ENCODE results near the gene TUBGCP3.
"Not testable (repeated sequence)": the region's sequence is repeated elsewhere in the genome, so short reads cannot be mapped to it uniquely, and the experiment has no call there.

The TUBGCP3 gene

DNA sequence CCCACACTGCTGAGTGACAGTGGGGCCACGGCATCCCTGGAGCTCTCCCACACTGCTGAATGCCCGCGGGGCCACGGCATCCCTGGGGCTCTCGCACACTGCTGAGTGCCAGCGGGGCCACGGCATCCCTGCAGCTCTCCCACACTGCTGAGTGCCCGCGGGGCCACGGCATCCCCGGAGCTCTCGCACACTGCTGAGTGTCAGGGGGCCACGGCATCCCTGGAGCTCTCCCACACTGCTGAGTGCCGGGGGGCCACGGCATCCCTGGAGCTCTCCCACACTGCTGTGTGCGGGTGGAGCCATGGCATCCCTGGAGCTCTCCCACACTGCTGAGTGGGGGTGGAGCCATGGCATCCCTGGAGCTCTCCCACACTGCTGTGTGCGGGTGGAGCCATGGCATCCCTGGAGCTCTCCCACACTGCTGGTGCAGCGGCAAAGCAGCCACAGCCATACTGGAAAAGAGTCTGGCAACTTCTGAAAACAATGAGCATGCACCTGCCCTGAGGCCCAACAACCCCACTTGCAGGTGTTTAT is 8.6 kb downstream of the TUBGCP3 start:
- in situ Hi-C loops (cut with HindIII; ENCODE audit: low sequenced_read_pairs), result no loop called here

DNA sequence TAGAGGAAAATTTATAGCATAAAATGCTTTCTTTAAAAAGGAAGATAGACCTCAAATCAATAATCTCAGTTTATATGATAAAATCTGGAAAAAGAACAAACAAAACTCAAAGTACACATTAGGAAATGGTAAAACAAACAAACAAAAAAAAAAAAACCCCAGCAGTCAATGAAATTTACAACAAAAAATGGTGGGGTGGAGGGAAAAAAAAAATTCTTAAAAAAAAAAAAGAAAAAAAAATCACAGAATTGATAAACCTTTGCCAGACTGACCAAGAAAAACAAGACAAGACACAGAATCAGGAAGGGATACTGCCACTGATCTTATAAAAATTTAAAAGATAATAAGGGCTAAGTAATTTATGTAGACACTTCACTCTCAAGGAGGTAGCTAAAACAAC is 11.2 kb downstream of the TUBGCP3 start:
- in situ Hi-C loops (cut with HindIII; ENCODE audit: low sequenced_read_pairs), result no loop called here

DNA sequence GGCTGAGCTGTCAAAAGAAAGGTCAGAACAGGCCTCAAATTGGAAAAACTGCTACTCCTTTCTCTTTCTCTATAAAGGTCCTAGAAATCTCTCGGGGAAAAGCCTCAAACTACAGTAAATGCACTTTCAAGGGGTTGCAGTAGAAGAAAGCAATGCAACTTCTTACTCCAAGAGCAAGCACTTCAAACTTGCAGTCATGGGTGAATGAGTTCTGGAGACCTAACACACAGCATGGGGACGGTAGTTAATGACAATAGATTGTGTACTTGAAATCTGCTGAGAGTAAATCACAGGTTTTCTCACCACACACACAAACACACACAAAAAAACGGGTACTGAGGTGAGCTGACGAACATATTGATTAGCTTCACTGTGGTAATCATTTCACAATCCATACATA is 11.8 kb downstream of the TUBGCP3 start:
- in situ Hi-C loops (cut with HindIII; ENCODE audit: low sequenced_read_pairs), result no loop called here

DNA sequence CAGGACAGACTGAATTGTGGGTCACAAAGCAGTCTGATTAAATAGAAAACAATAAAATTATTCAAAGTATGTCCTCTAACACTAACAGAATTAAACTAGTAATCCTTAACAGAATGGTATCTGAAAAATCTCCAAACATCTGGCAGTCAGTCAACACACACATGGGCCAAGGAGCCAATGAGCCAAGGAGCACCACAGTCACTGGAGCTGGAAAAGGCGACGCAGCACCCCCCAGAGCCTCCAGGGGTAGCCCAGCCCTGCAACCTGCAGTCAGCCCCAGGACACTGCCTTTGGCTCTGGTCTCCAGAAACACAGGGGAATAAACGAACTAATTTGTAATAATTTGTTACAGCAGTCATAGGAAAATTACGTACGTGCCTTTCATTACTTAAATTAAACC is 12.3 kb downstream of the TUBGCP3 start:
- in situ Hi-C loops (cut with HindIII; ENCODE audit: low sequenced_read_pairs), result no loop called here

GRCh38 chr13:112574834-112575613 is 12.9 kb downstream of the TUBGCP3 start:
- in situ Hi-C loops (cut with HindIII; ENCODE audit: low sequenced_read_pairs), result no loop called here

GRCh38 chr13:112574416-112574815 is 13.5 kb downstream of the TUBGCP3 start:
- in situ Hi-C loops (cut with HindIII; ENCODE audit: low sequenced_read_pairs), result no loop called here

DNA sequence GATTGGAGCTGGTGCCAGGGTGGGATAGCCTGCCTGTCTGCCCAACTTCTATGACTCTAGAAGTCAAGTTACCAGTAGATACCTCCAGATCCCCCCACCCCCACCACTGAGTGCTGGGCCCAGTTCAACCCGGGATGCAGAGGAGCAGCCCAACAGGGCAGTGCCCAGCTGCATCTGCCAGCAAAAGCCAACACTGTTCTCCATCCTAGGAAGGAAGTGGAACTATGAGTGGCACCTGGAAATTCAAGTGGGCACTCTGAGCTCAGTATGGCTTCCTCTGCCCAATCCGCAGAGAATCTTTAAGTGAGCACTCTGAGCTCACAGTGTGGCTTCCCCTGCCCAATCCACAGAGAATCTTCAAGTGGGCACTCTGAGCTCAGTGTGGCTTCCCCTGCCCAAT is 14.2 kb downstream of the TUBGCP3 start:
- in situ Hi-C loops (cut with HindIII; ENCODE audit: low sequenced_read_pairs), result no loop called here

- in situ Hi-C loops (cut with HindIII; ENCODE audit: low sequenced_read_pairs), result no loop called here
These were observed 15.6 kb downstream of the TUBGCP3 start for GRCh38 chr13:112572366-112572765.

- in situ Hi-C loops (cut with HindIII; ENCODE audit: low sequenced_read_pairs), result no loop called here
These were observed 18.1 kb downstream of the TUBGCP3 start for GRCh38 chr13:112569821-112570220.

DNA sequence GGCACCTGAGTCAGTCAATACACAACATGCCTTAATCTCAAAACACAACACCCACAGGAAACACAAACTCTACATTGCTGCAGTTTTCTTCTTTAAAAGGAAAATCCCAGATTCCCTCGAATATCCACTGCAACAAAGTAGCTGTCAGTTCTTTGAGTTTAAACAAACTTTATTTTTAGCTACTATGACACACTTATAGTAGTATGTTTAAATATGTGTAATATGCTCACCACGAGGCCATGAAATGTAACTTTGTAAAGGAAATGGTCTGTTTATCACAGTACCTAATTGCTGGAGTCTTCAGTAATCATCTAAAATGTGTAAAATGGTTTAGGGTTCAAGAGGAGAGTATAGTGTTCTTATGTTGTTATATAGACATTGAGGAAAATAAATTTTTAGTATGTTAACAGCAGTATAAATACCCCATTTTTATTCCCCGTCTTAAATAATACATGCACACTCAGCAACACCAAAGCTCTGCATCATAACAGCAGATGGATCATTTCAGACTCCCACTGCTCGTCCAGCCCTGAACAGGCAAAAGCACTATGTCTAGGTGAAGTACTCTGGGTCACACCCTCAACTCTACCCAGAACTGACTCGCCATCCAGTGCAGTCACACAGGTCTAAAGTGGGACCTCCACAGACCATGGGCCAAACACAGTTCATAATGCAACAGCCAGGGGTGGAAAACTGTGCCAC is 20.6 kb downstream of the TUBGCP3 start:
- in situ Hi-C loops (cut with HindIII; ENCODE audit: low sequenced_read_pairs), result no loop called here

DNA sequence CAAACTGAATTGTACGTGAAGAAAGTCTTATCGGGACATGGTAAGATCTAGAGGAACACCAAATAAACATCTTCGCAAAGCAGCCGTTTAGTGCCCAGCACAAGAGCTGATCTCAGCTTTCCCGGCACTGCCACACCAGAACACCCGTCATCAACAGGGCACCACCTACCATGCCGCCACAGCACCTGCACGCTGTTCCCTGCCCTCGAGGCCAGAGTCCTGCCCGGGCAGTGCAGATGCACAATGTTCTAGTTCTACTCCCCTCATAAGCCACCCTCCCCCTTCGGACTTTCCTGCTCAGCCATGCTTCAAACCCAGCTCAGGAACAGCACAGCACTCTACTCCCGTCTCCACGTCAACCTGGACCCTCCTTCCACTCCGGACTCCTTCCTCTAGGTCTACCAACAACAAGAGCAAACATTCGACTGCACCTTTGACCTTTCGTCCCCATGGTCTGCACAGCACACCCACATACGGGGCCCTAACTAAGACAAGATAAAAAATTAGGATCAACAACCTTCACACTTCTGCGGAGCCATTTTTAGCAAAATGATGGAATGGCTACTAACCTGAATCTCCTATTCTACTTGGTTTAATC is 25.1 kb downstream of the TUBGCP3 start:
- in situ Hi-C loops (cut with HindIII; ENCODE audit: low sequenced_read_pairs), result no loop called here

- in situ Hi-C loops (cut with HindIII; ENCODE audit: low sequenced_read_pairs), result no loop called here
These were observed 25.7 kb downstream of the TUBGCP3 start for GRCh38 chr13:112562254-112562653.

GRCh38 chr13:112561478-112561877 is 26.5 kb downstream of the TUBGCP3 start:
- in situ Hi-C loops (cut with HindIII; ENCODE audit: low sequenced_read_pairs), result no loop called here

- in situ Hi-C loops (cut with HindIII; ENCODE audit: low sequenced_read_pairs), result no loop called here
These were observed 29.1 kb downstream of the TUBGCP3 start for GRCh38 chr13:112558696-112559418.

- in situ Hi-C loops (cut with HindIII; ENCODE audit: low sequenced_read_pairs), result no loop called here
These were observed 31.4 kb downstream of the TUBGCP3 start for GRCh38 chr13:112556600-112556999.

GRCh38 chr13:112554214-112554850 is 33.6 kb downstream of the TUBGCP3 start:
- in situ Hi-C loops (cut with HindIII; ENCODE audit: low sequenced_read_pairs), result no loop called here

GRCh38 chr13:112548975-112549374 is 39.0 kb downstream of the TUBGCP3 start:
- in situ Hi-C loops (cut with HindIII; ENCODE audit: low sequenced_read_pairs), result not testable (repeated sequence)

DNA sequence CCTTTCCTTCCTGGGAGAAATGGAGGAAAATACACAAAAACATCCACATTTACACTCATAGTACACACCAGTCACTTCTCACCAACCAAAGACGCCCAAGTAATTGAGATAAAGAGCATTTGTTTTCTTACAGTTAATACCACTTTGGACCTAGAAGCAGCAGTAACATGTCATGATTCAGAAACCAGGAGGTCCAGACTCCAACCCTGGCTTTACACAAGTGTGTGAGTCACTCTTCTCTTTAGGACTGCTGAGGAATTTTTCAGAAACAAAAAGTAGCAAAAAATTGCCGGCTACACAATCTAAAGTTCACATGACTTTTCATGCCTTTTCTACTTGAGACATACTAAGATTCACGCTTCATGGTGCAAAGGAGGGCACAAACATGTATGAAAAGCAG is 42.1 kb downstream of the TUBGCP3 start:
- in situ Hi-C loops (cut with HindIII; ENCODE audit: low sequenced_read_pairs), result no loop called here

DNA sequence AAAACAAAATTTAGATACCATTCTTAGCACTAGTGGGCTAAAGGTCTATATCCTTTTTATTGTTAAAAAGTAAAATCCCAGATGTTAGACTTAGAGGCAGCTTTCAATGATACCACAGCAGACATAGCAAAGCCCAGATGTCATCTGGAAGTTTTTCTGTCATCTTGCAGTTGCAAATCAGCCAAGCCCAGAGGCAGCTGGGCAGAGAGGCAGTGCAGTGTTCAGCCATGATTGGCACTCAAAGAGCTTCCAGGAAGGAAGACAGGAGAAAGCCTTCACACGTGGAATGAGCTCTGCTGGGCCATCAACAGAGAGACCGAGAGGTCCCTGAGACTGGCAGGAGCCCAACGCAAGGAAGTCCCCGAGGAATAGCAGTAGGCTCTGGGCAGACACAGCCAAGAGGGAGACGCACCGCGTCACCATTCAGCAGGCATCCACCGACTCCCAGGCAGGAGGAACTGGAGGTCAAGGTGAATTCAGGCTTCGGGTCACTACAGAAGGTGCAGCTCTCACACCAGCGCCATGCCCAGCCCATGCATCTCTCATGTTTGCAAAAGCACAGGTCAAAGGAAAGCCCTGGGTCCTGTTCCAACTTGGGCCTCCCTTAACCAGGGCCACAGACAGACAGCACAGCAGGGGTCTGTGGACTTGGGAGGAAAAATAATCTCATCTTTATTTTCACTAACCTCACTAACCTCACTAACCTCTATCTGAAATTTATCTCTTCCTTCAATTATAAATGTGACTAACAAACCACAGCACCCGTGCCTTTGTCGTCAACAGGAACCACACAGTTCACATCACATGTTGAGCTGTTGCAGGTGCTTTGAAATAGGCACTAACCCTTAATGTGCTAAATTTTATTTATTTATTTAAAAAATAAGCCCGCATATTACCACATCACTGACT is 54.9 kb downstream of the TUBGCP3 start:
- in situ Hi-C loops (cut with HindIII; ENCODE audit: low sequenced_read_pairs), result no loop called here
